ENCODE data around the gene UBE2E1. TPM values are rescaled to one million over a fixed set of nuclear protein-coding genes. Genes with fewer than 3 reads are reported as not detected.

UBE2E1 gene
- 125 and 203 TPM in 2 replicates for total RNA-seq

DNA sequence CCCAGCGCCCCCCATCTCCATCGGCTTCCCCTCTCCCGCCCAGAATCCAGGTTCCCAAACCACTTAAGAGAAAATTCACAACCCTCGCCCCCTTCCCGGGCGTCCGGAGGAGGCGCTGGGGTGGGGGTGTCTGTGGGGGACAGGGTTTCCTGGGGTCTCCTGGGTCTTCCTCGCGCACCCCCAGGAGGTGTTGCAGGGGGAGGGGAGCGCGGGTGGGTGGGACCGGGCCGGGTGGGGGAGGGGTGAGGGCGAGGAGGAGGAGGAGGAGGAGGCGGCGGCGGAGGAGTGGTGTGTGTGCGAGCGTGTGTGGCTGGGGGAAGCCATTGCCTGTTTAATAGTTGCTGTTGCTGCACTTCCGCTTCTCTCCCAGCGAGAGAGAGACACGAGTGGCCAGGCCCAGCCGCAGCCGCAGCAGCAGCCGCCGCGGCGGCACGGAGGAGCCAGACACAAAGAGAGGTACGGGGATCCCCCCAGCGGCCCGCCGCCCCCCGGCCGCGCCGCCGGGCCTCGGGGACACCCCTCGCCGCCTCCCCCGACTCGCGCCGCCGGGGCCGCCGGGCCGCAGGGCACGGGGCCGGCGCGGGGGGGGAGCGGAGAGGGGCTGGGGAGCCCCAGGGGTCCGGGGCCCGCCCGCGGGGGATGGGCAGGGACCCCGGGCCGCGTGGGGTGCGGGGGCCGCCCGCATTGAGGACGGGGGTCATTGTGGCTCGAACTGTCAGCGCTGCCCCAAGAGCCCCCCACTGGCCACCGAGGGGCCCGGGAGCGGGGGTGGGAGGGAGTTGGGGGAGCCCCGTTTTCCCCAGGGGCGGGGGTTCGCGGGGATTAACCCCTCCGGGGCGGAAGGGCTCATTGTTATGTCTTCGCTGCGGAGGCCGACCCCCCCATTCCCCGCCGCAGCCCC, at the start of gene UBE2E1:
Gene UBE2E1, plus strand, starts transcription at position 323 of the 901 bp plus-strand sequence. CDS start 1,315 bp downstream, outside the sequence.

DNA sequence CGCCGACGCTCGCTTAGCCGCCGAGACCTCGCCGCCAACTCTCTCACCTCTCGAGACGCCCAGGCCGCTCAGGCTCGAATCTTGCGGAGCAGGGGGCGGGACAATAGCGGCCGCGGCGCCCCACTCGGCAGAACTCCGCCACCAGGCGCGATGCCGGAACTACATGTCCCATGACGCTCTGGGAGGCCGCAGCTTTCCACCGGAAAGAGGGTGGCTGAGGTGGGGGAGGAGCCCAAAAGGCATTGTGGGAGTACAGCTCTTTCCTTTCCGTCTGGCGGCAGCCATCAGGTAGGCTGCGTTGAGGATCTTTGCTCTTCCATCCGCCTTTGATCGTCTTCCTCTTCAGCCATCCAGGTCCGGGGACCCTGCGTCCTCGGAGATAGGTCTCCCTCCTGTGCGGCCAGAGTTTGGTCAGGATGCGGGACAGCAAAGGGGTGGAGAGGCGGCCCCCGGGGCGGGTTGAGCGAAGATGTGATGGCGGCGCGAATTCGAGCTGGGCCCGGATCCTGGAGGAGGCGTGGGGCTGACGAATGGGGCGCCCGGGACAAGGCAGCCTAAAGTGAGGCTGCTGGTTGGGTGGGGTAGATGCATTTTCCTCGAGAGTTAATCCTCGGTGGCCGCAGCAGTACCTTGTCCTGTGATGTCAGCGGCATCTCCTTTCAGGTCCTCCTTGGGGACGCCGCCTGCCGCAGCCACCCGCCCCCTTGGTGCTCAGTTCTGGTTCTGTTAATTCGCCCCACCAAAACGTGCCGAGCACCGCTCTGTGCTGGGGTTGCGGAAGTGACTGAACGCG, 111.3 kb downstream of the UBE2E1 start, which contains the start of the genes NKIRAS1 and RPL15:
Gene NKIRAS1, minus strand, starts transcription at position 105 of the 793 bp plus-strand sequence. CDS start 6,086 bp downstream, outside the sequence.
Gene RPL15, plus strand, starts transcription at position 247 of the 793 bp plus-strand sequence. CDS start 728 bp downstream, outside the sequence.

Other genes starting within 250 kb of the UBE2E1 start
- gene NKIRAS1, start 111.0 kb downstream of the UBE2E1 start, total RNA-seq: 14.2 and 14.4 TPM in 2 replicates
- gene RPL15, start 111.2 kb downstream of the UBE2E1 start, total RNA-seq: 2,608 and 2,649 TPM in 2 replicates
- gene NR1D2, start 139.3 kb downstream of the UBE2E1 start, total RNA-seq: 71.4 and 73.4 TPM in 2 replicates

Data from uterine smooth muscle cell (primary cell).